Measurements from ENCODE around the gene SEPTIN1. TPM values are rescaled to one million over a fixed set of nuclear protein-coding genes. Genes with fewer than 3 reads are reported as not detected.
A peak's percentile ranks its signal among the peaks of the same experiment; 100 is the strongest.

The SEPTIN1 gene
- total and polyA plus RNA-seq, 2 of the 13 experiments (the other 11 are each of a cell fraction or from before 2014, with no cell fraction given): 0.18 to 0.67 TPM

DNA sequence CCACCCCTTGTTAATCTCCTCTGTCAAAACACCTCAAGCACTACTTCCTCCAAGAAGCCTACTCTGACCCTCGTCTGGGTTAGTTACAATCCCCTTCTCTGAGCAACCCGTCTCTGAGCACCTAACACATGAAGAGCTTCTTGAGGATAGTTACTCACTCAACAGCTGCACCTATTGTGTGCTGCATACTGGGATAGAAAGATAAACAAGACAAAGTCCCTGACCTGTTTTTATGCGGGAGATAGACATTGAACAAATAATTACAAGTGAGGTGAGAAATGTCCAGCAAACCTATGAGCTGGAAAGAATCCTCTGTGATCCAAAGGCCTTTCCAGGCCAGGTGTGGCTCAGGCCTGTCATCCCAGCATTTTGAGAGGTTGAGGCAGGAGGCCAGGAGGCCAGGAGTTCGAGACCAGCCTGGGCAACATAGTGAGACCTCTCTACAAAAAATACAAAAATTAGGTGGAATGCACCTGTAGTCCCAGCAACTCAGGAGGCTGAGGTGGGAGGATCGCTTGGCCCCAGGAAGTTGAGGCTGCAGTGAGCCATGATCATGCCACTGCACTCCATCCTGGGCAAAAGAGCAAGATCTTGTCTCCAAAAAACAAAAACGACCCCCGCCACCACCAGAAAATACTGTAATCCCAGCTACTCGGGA is 19.5 kb upstream of the SEPTIN1 start (continued):
- no peak for TF ChIP-seq ZBTB8A (CRISPR knock-in tag; IDR thresholded peaks at IDR 0.05; ENCODE audit: borderline replicate concordance, low read depth)
- TF ChIP-seq AKAP8 (CRISPR knock-in tag; IDR thresholded peaks at IDR 0.05): no peak; the same call in 1 of the 2 replicates
- TF ChIP-seq MLLT10 (CRISPR knock-in tag; IDR thresholded peaks at IDR 0.05): no peak
- no peak for TF ChIP-seq ZNF30 (CRISPR knock-in tag; IDR thresholded peaks at IDR 0.05)
- no peak for TF ChIP-seq POLR2G (IDR thresholded peaks at IDR 0.05; ENCODE audit: low read depth, low read length)
- peak; percentile 91 for TF ChIP-seq ZBED4 (CRISPR knock-in tag; IDR thresholded peaks at IDR 0.05; ENCODE audit: borderline replicate concordance)
- TF ChIP-seq ZNF510 (CRISPR knock-in tag; IDR thresholded peaks at IDR 0.05; ENCODE audit: low read depth): no peak
- no peak for TF ChIP-seq SMAD1 (CRISPR knock-in tag; IDR thresholded peaks at IDR 0.05; ENCODE audit: borderline replicate concordance, low read depth)
- peak; percentile 92 for TF ChIP-seq SAP130 (CRISPR knock-in tag; IDR thresholded peaks at IDR 0.05; ENCODE audit: low read depth)
- TF ChIP-seq, protein P1, sequence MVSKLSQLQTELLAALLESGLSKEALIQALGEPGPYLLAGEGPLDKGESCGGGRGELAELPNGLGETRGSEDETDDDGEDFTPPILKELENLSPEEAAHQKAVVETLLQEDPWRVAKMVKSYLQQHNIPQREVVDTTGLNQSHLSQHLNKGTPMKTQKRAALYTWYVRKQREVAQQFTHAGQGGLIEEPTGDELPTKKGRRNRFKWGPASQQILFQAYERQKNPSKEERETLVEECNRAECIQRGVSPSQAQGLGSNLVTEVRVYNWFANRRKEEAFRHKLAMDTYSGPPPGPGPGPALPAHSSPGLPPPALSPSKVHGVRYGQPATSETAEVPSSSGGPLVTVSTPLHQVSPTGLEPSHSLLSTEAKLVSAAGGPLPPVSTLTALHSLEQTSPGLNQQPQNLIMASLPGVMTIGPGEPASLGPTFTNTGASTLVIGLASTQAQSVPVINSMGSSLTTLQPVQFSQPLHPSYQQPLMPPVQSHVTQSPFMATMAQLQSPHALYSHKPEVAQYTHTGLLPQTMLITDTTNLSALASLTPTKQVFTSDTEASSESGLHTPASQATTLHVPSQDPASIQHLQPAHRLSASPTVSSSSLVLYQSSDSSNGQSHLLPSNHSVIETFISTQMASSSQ (IDR thresholded peaks at IDR 0.05; ENCODE audit: low read depth): no peak
- TF ChIP-seq, protein P1 (CRISPR knock-in tag; IDR thresholded peaks at IDR 0.05; ENCODE audit: borderline replicate concordance): no peak; the same call in 1 of the 2 replicates
- TF ChIP-seq ZNF18 (CRISPR knock-in tag; IDR thresholded peaks at IDR 0.05; ENCODE audit: insufficient replicate concordance): no peak
- TF ChIP-seq ZNF350 (CRISPR knock-in tag; IDR thresholded peaks at IDR 0.05; ENCODE audit: borderline replicate concordance, low read depth): 0 out of 2 replicates have a peak, but pooled peaks have one; percentile 17
